ENCODE data around the gene IL10RB. TPM values are rescaled to one million over a fixed set of nuclear protein-coding genes. Genes with fewer than 3 reads are reported as not detected.

Gene IL10RB
- total RNA-seq, 1 experiment from 2014 or later: 3.1 TPM

GRCh38 chr21:33258475-33258874 lies 7.7 kb upstream of the IL10RB start:
- no peak for DNase-seq
- H4K20me1 ChIP-seq (ENCODE audit: control insufficient read depth, insufficient read depth, insufficient read length): no peaks in the 10 kb centered on the region
- no peak overlapping the region for H3K9ac ChIP-seq (ENCODE audit: extremely low read depth, insufficient read length, low read length)
- H3K14ac ChIP-seq (ENCODE audit: insufficient read depth, low read length): no peak overlapping the region
- no peak for TF ChIP-seq CTCF (conservative IDR thresholded peaks at IDR 0.05)
- no peak overlapping the region for H2AK5ac ChIP-seq (ENCODE audit: insufficient read length, low read length)
- no peak overlapping the region for H3K4me2 ChIP-seq (ENCODE audit: insufficient read depth, insufficient read length, low read length)
- Mint-ChIP-seq H3K4me1 (no peaks in the 10 kb centered on the region), H3K36me3 (ENCODE audit: insufficient read depth in 1 of 3, low read depth in 3 of 3) (peaks cover 27 to 57% (median 43%) of the 10 kb centered on the region in 3 experiments), H3K9me3 (peaks cover 7 to 8% of the 10 kb centered on the region in 2 experiments; a peak in 4 of 5 replicates), H3K27me3 (ENCODE audit: low read depth) (no peaks in the 10 kb centered on the region), H3K4me3 (no peak overlapping the region), H3K27ac (no peak overlapping the region)
- H3T11ph ChIP-seq (ENCODE audit: low read length): no peak overlapping the region
- no CpG with 5 or more reads among the region's 9 CpGs for WGBS (ENCODE audit: extremely low coverage, insufficient read length, low lambda C conversion rate)
- H3K23me2 ChIP-seq (ENCODE audit: insufficient read length, low read depth, low read length, poor library complexity, severe bottlenecking): no peaks in the 10 kb centered on the region
- no peak overlapping the region for H2BK15ac ChIP-seq (ENCODE audit: low read depth, low read length)
- no peaks in the 10 kb centered on the region for H3K79me2 ChIP-seq (ENCODE audit: insufficient read depth, low read length)
- H3K4me1 ChIP-seq (ENCODE audit: insufficient read depth, low read length): no peaks in the 10 kb centered on the region
- H3K9me3 ChIP-seq (ENCODE audit: control insufficient read depth, low read depth, low read length): no peaks in the 10 kb centered on the region
- no peak overlapping the region for H4K5ac ChIP-seq (ENCODE audit: insufficient read length, low read depth, low read length)
- no peak overlapping the region for H3K4ac ChIP-seq (ENCODE audit: low read depth, low read length)
- H2AFZ ChIP-seq (ENCODE audit: low read length): no peak overlapping the region
- H3K27me3 ChIP-seq (ENCODE audit: insufficient read depth, low read length): no peaks in the 10 kb centered on the region
- no peak overlapping the region for H2BK120ac ChIP-seq (ENCODE audit: low read depth, low read length, poor library complexity, severe bottlenecking)
- no peak overlapping the region for H3K27ac ChIP-seq (ENCODE audit: insufficient read length, low read depth, low read length)
- H3K56ac ChIP-seq (ENCODE audit: insufficient read length, low read depth, low read length): no peak overlapping the region
- no peak overlapping the region for H2BK20ac ChIP-seq (ENCODE audit: low read depth, low read length, poor library complexity, severe bottlenecking)
- H3K23ac ChIP-seq (ENCODE audit: insufficient read length, low read depth, low read length): no peak overlapping the region
- no peak overlapping the region for H2BK5ac ChIP-seq (ENCODE audit: insufficient read length, low read length)
- H4K8ac ChIP-seq (replicated peaks; ENCODE audit: insufficient read length, low read depth, low read length): no peak overlapping the region
- no peak overlapping the region for H4K91ac ChIP-seq (ENCODE audit: insufficient read length, low read depth, low read length)
- no peak overlapping the region for H3K18ac ChIP-seq (ENCODE audit: insufficient read length, low read depth, low read length)
- H2BK12ac ChIP-seq (ENCODE audit: insufficient read length, low read depth, low read length): no peak overlapping the region
- H3K79me1 ChIP-seq (ENCODE audit: insufficient read depth, low read depth, low read length, poor library complexity, severe bottlenecking): no peaks in the 10 kb centered on the region

All from H9 (cell line).